ENCODE data around the gene BSCL2. TPM values are rescaled to one million over a fixed set of nuclear protein-coding genes. Genes with fewer than 3 reads are reported as not detected.

BSCL2 gene
- total RNA-seq, 1 experiment from 2014 or later: 77.4 TPM

GRCh38 chr11:62719302-62719978 lies 12.2 kb upstream of the BSCL2 start:
- Histone ChIP-seq H3K27ac (ENCODE audit: insufficient read length, low read depth, low read length) (no peak overlapping the region), H3T11ph (ENCODE audit: low read length) (no peak overlapping the region), H3K9me3 (ENCODE audit: control insufficient read depth, low read depth, low read length) (no peaks in the 10 kb centered on the region), H3K9ac (ENCODE audit: extremely low read depth, insufficient read length, low read length) (no peak overlapping the region), H3K4me2 (ENCODE audit: insufficient read depth, insufficient read length, low read length) (no peak overlapping the region), H2AFZ (ENCODE audit: low read length) (no peak overlapping the region), H3K56ac (ENCODE audit: insufficient read length, low read depth, low read length) (no peak overlapping the region), H3K4ac (ENCODE audit: low read depth, low read length) (no peak overlapping the region), H4K91ac (ENCODE audit: insufficient read length, low read depth, low read length) (no peak overlapping the region), H3K79me2 (ENCODE audit: insufficient read depth, low read length) (peaks cover 2% of the 10 kb centered on the region; the same call in 1 of the 2 replicates), H2BK20ac (ENCODE audit: low read depth, low read length, poor library complexity, severe bottlenecking) (no peak overlapping the region), H3K14ac (ENCODE audit: insufficient read depth, low read length) (no peak overlapping the region), H4K20me1 (ENCODE audit: control insufficient read depth, insufficient read depth, insufficient read length) (no peaks in the 10 kb centered on the region), H4K5ac (ENCODE audit: insufficient read length, low read depth, low read length) (no peak overlapping the region), H2BK120ac (ENCODE audit: low read depth, low read length, poor library complexity, severe bottlenecking) (no peak overlapping the region), H2BK12ac (ENCODE audit: insufficient read length, low read depth, low read length) (no peak overlapping the region), H3K23ac (ENCODE audit: insufficient read length, low read depth, low read length) (no peak overlapping the region), H3K23me2 (ENCODE audit: insufficient read length, low read depth, low read length, poor library complexity, severe bottlenecking) (no peaks in the 10 kb centered on the region), H2BK15ac (ENCODE audit: low read depth, low read length) (no peak overlapping the region), H3K18ac (ENCODE audit: insufficient read length, low read depth, low read length) (no peak overlapping the region), H2BK5ac (ENCODE audit: insufficient read length, low read length) (no peak overlapping the region), H4K8ac (replicated peaks; ENCODE audit: insufficient read length, low read depth, low read length) (no peak overlapping the region), H2AK5ac (ENCODE audit: insufficient read length, low read length) (no peak overlapping the region), H3K79me1 (ENCODE audit: insufficient read depth, low read depth, low read length, poor library complexity, severe bottlenecking) (peaks cover 5% of the 10 kb centered on the region), H3K4me1 (ENCODE audit: insufficient read depth, low read length) (no peaks in the 10 kb centered on the region), H3K27me3 (ENCODE audit: insufficient read depth, low read length) (no peaks in the 10 kb centered on the region)
- Mint-ChIP-seq H3K4me3 (no peak overlapping the region), H3K27ac (no peak overlapping the region), H3K9me3 (no peaks in the 10 kb centered on the region), H3K4me1 (peaks cover 4 to 28% of the 10 kb centered on the region in 2 experiments; a peak in 3 of 4 replicates), H3K36me3 (ENCODE audit: insufficient read depth in 1 of 3, low read depth in 3 of 3) (peaks cover 71 to 98% (median 97%) of the 10 kb centered on the region in 3 experiments), H3K27me3 (ENCODE audit: low read depth) (no peaks in the 10 kb centered on the region)
- DNase-seq: no peak
- TF ChIP-seq CTCF (conservative IDR thresholded peaks at IDR 0.05): no peak
- no CpG with 5 or more reads among the region's 2 CpGs for WGBS (ENCODE audit: extremely low coverage, insufficient read length, low lambda C conversion rate)
